GM12878 (cell line): ENCODE measurements around the gene MED13L.

Source experiments
- ATF7 ChIP-seq: fragments of 450-650 bp; IDR thresholded peaks from 2 replicates; pipeline ENCODE4 v1.6.1; 2016; ENCODE audit warnings: low read depth, mild to moderate bottlenecking
- CTCF ChIP-seq, 3 experiments: IDR thresholded peaks in 2 of 3; conservative IDR thresholded peaks in 1 of 3; 2 replicates each; pipeline ENCODE4 v1.5.1; 2011; ENCODE audit warnings: low read depth in 3 of 3, low read length in 3 of 3, mild to moderate bottlenecking in 3 of 3, control low read depth in 2 of 3, moderate library complexity in 2 of 3, inconsistent platforms in 1 of 3, mixed read lengths in 1 of 3; ENCODE audit not compliant: control insufficient read depth in 2 of 3, insufficient read depth in 1 of 3; ENCODE audit errors: extremely low read depth in 1 of 3
- EP300 ChIP-seq, 2 experiments: fragments of 150-350 bp in 1 of 2; IDR thresholded peaks; 2 replicates each; pipeline ENCODE4 v1.6.1; 2011 to 2012; ENCODE audit warnings: low read depth in 2 of 2, low read length in 2 of 2, borderline replicate concordance in 1 of 2, improper control_type of control experiment in 1 of 2, inconsistent platforms in 1 of 2; ENCODE audit not compliant: control insufficient read depth in 1 of 2
- EZH2 ChIP-seq: IDR thresholded peaks from 2 replicates; pipeline ENCODE4 v1.6.1; 2012; ENCODE audit warnings: low read depth, mild to moderate bottlenecking, control low read depth, inconsistent platforms, low read length, borderline replicate concordance; ENCODE audit not compliant: control insufficient read depth
- FOXM1 ChIP-seq: IDR thresholded peaks from 2 replicates; pipeline ENCODE4 v1.6.1; 2012; ENCODE audit warnings: low read depth, mild to moderate bottlenecking, inconsistent platforms, low read length, moderate library complexity
- JUNB ChIP-seq: IDR thresholded peaks from 2 replicates; pipeline ENCODE4 v1.6.1; 2016; ENCODE audit warnings: antibody characterized with exemption, mild to moderate bottlenecking
- PBX3 ChIP-seq: IDR thresholded peaks from 2 replicates; pipeline ENCODE4 v1.6.1; 2011; ENCODE audit warnings: mild to moderate bottlenecking, low read depth, low read length, moderate library complexity; ENCODE audit not compliant: insufficient replicate concordance
- POLR2AphosphoS5 ChIP-seq: IDR thresholded peaks from 2 replicates; pipeline ENCODE4 v1.6.1; 2011; ENCODE audit warnings: mild to moderate bottlenecking, low read length, inconsistent platforms
- RBBP5 ChIP-seq: fragments of 200-600 bp; sonication (generic); conservative IDR thresholded peaks from 2 replicates; pipeline ENCODE4 v1.6.1; 2016
- SMAD5 ChIP-seq: IDR thresholded peaks from 2 replicates; pipeline ENCODE4 v1.6.1; 2016; ENCODE audit warnings: antibody characterized with exemption, low read depth
- TAF1 ChIP-seq: IDR thresholded peaks from 2 replicates; pipeline ENCODE4 v1.6.1; 2011; ENCODE audit warnings: mild to moderate bottlenecking, low read depth, low read length, borderline replicate concordance

DNA sequence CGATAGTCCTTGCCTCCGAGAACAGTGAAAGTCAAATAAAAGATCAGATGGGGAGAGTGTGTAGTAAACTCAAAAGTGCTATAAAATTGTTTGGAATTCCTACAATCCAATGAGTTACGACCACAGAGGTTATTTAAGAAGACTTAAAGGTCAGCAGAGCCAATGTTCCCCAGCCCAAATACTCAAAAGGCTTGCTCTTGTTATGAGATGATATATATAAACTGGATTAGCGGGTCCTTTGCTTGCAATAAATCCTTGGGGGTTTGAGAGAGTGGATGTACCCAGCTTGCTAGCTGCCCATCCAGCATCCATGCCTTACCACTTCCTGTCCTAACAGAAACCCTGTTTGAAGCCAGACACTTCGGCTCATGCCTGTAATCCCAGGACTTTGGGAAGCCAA is 29.0 kb upstream of the MED13L start:
- no peak for TF ChIP-seq ATF7
- no peak for TF ChIP-seq RBBP5
- no peak for TF ChIP-seq CTCF (IDR thresholded peaks at IDR 0.05 in 2 of 3, conservative IDR thresholded peaks at IDR 0.05 in 1 of 3; ENCODE audit: control insufficient read depth in 2 of 3, extremely low read depth in 1 of 3, insufficient read depth in 1 of 3, low read depth in 3 of 3, low read length in 3 of 3)
- TF ChIP-seq PBX3 = no peak
- TF ChIP-seq POLR2AphosphoS5 = no peak
- no peak for TF ChIP-seq SMAD5
- TF ChIP-seq JUNB = no peak
- TF ChIP-seq FOXM1 = no peak
- TF ChIP-seq EZH2 = no peak
- no peak for TF ChIP-seq TAF1
- no peak for TF ChIP-seq EP300 (IDR thresholded peaks at IDR 0.05; ENCODE audit: borderline replicate concordance in 1 of 2, control insufficient read depth in 1 of 2, low read depth in 2 of 2, low read length in 2 of 2)
